ENCODE measurements around the gene KCNT1.

GRCh38 chr9:135683401-135684034 is 18.5 kb upstream of the KCNT1 start:
- TF ChIP-seq EZH2 (IDR thresholded peaks at IDR 0.05; ENCODE audit: borderline replicate concordance, low read depth, low read length, severe bottlenecking) = no peak
- TF ChIP-seq, protein P1, sequence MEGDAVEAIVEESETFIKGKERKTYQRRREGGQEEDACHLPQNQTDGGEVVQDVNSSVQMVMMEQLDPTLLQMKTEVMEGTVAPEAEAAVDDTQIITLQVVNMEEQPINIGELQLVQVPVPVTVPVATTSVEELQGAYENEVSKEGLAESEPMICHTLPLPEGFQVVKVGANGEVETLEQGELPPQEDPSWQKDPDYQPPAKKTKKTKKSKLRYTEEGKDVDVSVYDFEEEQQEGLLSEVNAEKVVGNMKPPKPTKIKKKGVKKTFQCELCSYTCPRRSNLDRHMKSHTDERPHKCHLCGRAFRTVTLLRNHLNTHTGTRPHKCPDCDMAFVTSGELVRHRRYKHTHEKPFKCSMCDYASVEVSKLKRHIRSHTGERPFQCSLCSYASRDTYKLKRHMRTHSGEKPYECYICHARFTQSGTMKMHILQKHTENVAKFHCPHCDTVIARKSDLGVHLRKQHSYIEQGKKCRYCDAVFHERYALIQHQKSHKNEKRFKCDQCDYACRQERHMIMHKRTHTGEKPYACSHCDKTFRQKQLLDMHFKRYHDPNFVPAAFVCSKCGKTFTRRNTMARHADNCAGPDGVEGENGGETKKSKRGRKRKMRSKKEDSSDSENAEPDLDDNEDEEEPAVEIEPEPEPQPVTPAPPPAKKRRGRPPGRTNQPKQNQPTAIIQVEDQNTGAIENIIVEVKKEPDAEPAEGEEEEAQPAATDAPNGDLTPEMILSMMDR (IDR thresholded peaks at IDR 0.05; ENCODE audit: extremely low read depth in 1 of 2, insufficient read depth in 1 of 2, low read depth in 1 of 2, low read length in 2 of 2) = no peak
- TF ChIP-seq POLR2A (IDR thresholded peaks at IDR 0.05; ENCODE audit: low read depth, low read length) = no peak
